ENCODE results near the gene GDE1. TPM values are rescaled to one million over a fixed set of nuclear protein-coding genes. Genes with fewer than 3 reads are reported as not detected.

The GDE1 gene
- total and polyA plus RNA-seq, 9 of the 15 experiments (the other 6 are each of a cell fraction or from before 2014, with no cell fraction given) = 18.8 to 40.5 (median 22.3) TPM

DNA sequence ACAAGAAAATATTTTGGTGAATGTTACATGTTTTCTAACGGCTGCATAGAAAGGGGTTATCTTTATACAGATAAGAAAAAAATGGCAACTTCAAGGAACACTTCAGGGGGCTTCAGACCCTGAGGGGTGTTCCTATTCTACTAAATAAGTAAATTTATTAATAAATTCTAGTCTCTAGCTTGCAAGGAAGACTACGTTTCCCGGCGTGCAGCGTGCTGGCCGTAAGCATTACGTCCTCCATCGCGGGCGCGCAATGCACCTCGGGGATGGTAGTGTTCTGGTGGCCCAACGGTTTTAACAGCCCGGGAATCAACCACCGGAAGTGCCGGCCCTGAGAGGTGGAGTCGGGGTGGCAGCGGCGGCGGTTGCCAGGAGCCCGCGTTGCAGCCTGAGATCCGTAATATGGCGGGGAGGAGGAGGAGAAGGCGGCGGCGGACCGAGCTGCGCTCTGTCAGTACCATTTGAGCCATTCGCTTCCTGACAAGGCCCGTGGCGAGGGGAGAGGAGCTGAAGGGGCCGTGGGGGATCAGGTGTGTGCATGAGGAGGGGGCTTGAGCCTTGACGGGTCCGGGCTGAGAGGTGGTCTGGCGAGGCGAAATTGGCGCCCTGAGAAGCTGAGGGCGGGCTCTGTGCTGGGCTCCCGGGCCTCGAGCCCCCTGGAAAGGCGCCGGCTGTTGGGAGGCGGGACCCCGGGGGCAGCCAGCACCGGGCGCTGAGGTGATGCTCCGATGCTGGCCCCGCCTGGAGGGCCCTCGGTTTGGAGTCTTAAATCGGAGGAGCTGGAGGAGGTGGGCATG lies 1.9 kb upstream of the GDE1 start, which contains the start of gene CCP110 (continued):
- TF ChIP-seq, protein P1, sequence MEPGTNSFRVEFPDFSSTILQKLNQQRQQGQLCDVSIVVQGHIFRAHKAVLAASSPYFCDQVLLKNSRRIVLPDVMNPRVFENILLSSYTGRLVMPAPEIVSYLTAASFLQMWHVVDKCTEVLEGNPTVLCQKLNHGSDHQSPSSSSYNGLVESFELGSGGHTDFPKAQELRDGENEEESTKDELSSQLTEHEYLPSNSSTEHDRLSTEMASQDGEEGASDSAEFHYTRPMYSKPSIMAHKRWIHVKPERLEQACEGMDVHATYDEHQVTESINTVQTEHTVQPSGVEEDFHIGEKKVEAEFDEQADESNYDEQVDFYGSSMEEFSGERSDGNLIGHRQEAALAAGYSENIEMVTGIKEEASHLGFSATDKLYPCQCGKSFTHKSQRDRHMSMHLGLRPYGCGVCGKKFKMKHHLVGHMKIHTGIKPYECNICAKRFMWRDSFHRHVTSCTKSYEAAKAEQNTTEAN (CRISPR knock-in tag; IDR thresholded peaks at IDR 0.05) = no peak
- TF ChIP-seq, protein P2, sequence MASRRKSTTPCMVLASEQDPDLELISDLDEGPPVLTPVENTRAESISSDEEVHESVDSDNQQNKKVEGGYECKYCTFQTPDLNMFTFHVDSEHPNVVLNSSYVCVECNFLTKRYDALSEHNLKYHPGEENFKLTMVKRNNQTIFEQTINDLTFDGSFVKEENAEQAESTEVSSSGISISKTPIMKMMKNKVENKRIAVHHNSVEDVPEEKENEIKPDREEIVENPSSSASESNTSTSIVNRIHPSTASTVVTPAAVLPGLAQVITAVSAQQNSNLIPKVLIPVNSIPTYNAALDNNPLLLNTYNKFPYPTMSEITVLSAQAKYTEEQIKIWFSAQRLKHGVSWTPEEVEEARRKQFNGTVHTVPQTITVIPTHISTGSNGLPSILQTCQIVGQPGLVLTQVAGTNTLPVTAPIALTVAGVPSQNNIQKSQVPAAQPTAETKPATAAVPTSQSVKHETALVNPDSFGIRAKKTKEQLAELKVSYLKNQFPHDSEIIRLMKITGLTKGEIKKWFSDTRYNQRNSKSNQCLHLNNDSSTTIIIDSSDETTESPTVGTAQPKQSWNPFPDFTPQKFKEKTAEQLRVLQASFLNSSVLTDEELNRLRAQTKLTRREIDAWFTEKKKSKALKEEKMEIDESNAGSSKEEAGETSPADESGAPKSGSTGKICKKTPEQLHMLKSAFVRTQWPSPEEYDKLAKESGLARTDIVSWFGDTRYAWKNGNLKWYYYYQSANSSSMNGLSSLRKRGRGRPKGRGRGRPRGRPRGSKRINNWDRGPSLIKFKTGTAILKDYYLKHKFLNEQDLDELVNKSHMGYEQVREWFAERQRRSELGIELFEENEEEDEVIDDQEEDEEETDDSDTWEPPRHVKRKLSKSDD (conservative IDR thresholded peaks at IDR 0.05; ENCODE audit: low read length) = no peak
- no peak for TF ChIP-seq EGR1 (conservative IDR thresholded peaks at IDR 0.05)
- TF ChIP-seq MXI1 (IDR thresholded peaks at IDR 0.05; ENCODE audit: low read depth, low read length) = peak; percentile 64
- TF ChIP-seq GABPB2 (CRISPR knock-in tag; conservative IDR thresholded peaks at IDR 0.05) = no peak
- no peak for TF ChIP-seq SMARCA4 (IDR thresholded peaks at IDR 0.05)
- TF ChIP-seq SREBF1 (IDR thresholded peaks at IDR 0.05; ENCODE audit: borderline replicate concordance, low read depth, low read length) = no peak
- peak; percentile 92 for TF ChIP-seq RBFOX2 (IDR thresholded peaks at IDR 0.05; ENCODE audit: low read depth, low read length)
- no peak for TF ChIP-seq TFE3 (CRISPR knock-in tag; IDR thresholded peaks at IDR 0.05)
- TF ChIP-seq NRF1 (conservative IDR thresholded peaks at IDR 0.05 in 1 of 2, IDR thresholded peaks at IDR 0.05 in 1 of 2) = peak; percentile 53 to 60; a peak in 3 of 4 replicates
- TF ChIP-seq ZC3H8 (IDR thresholded peaks at IDR 0.05) = no peak
- peak; percentile 73 for TF ChIP-seq RBBP5 (IDR thresholded peaks at IDR 0.05; ENCODE audit: borderline replicate concordance, insufficient read depth, low read length, poor library complexity, severe bottlenecking)
- TF ChIP-seq TEAD4 (IDR thresholded peaks at IDR 0.05; ENCODE audit: low read length) = no peak
- no peak for TF ChIP-seq TEAD4 (CRISPR knock-in tag; IDR thresholded peaks at IDR 0.05; ENCODE audit: borderline replicate concordance)
- TF ChIP-seq ZNF146 (CRISPR knock-in tag; IDR thresholded peaks at IDR 0.05; ENCODE audit: unreplicated experiment) = no peak
- no peak for TF ChIP-seq FIP1L1 (IDR thresholded peaks at IDR 0.05; ENCODE audit: low read depth, low read length, poor library complexity, severe bottlenecking)
- peak; percentile 49 for TF ChIP-seq HMGN3 (IDR thresholded peaks at IDR 0.05; ENCODE audit: borderline replicate concordance, extremely low read depth, insufficient read length, low read depth, low read length)
- TF ChIP-seq DDX20 (tag; IDR thresholded peaks at IDR 0.05; ENCODE audit: low read depth) = no peak
- peak; percentile 96 to 99 for TF ChIP-seq SIX5 (IDR thresholded peaks at IDR 0.05; ENCODE audit: borderline replicate concordance in 1 of 2, insufficient read depth in 1 of 2, low read depth in 1 of 2, low read length in 2 of 2)
- no peak for TF ChIP-seq SIRT6 (IDR thresholded peaks at IDR 0.05; ENCODE audit: low read depth, low read length)
